HepG2 (cell line): ENCODE results near the gene ZNF322. TPM values are rescaled to one million over a fixed set of nuclear protein-coding genes. Genes with fewer than 3 reads are reported as not detected.
A peak's percentile ranks its signal among the peaks of the same experiment; 100 is the strongest.

Experiments
- ASH2L ChIP-seq: fragments of 300-600, 200-600 bp; sonication (generic); IDR thresholded peaks from 2 replicates; pipeline ENCODE4 v1.7.0; 2017; ENCODE audit warnings: low read depth, mild to moderate bottlenecking, moderate library complexity, mixed read lengths, low read length; ENCODE audit not compliant: insufficient read length
- FLYWCH1 ChIP-seq: sonication (generic); formaldehyde crosslinking; IDR thresholded peaks from 2 replicates; pipeline ENCODE4 v1.8.1; 2023; ENCODE audit warnings: mild to moderate bottlenecking, missing genetic modification reagents
- HMGXB3 ChIP-seq: sonication (generic); formaldehyde crosslinking; IDR thresholded peaks from 2 replicates; pipeline ENCODE4 v1.4.0; 2020; ENCODE audit warnings: missing genetic modification reagents, borderline replicate concordance
- HOMEZ ChIP-seq: IDR thresholded peaks from 2 replicates; pipeline ENCODE4 v1.6.1; 2016; ENCODE audit warnings: low read depth
- MAZ ChIP-seq, 2 experiments: sonication (generic) in 1 of 2; formaldehyde crosslinking in 1 of 2; IDR thresholded peaks; 2 replicates each; pipeline versions ENCODE4 v1.5.0 to v1.6.1; 2012 to 2020; ENCODE audit warnings: low read depth in 2 of 2, mild to moderate bottlenecking in 2 of 2, borderline replicate concordance in 1 of 2, improper control_type of control experiment in 1 of 2, low read length in 1 of 2, missing genetic modification reagents in 1 of 2, moderate library complexity in 1 of 2
- MED1 ChIP-seq: sonication (generic); formaldehyde crosslinking; IDR thresholded peaks from 2 replicates; pipeline ENCODE4 v1.4.0; 2020; ENCODE audit warnings: missing genetic modification reagents
- PAF1 ChIP-seq: IDR thresholded peaks from 2 replicates; pipeline ENCODE4 v1.6.1; 2016; ENCODE audit warnings: missing genetic modification reagents, missing compliant biosample characterization
- PLRG1 ChIP-seq: fragments of 450-650 bp; conservative IDR thresholded peaks from 2 replicates; pipeline ENCODE4 v1.6.1; 2016
- SCMH1 ChIP-seq: sonication (generic); formaldehyde crosslinking; IDR thresholded peaks from 2 replicates; pipeline ENCODE4 v1.9.0; 2021; ENCODE audit warnings: missing genetic modification reagents, mild to moderate bottlenecking, borderline replicate concordance
- SP4 ChIP-seq: sonication (generic); formaldehyde crosslinking; IDR thresholded peaks from 2 replicates; pipeline ENCODE4 v1.8.1; 2023; ENCODE audit warnings: mild to moderate bottlenecking, missing genetic modification reagents
- THRA ChIP-seq: sonication (generic); formaldehyde crosslinking; IDR thresholded peaks from 2 replicates; pipeline ENCODE4 v1.4.0; 2020; ENCODE audit warnings: missing genetic modification reagents, borderline replicate concordance
- ZBTB34 ChIP-seq: sonication (generic); formaldehyde crosslinking; IDR thresholded peaks from 2 replicates; pipeline ENCODE4 v1.8.0; 2022; ENCODE audit warnings: mild to moderate bottlenecking, missing genetic modification reagents
- ZBTB7B ChIP-seq: sonication (generic); formaldehyde crosslinking; IDR thresholded peaks from 2 replicates; pipeline ENCODE4 v1.4.0; 2020; ENCODE audit warnings: missing genetic modification reagents
- ZNF205 ChIP-seq: IDR thresholded peaks from 2 replicates; pipeline ENCODE4 v1.6.1; 2018; ENCODE audit warnings: missing biosample characterization, missing genetic modification reagents
- ZNF775 ChIP-seq: sonication (generic); formaldehyde crosslinking; IDR thresholded peaks from 2 replicates; pipeline ENCODE4 v1.4.0; 2020; ENCODE audit warnings: missing genetic modification reagents, mild to moderate bottlenecking, moderate library complexity, borderline replicate concordance
- ZNF850 ChIP-seq: sonication (generic); formaldehyde crosslinking; conservative IDR thresholded peaks from 2 replicates; pipeline ENCODE4 v1.9.0; 2021; ENCODE audit warnings: mild to moderate bottlenecking, missing genetic modification reagents
- polyA plus RNA-seq, 8 experiments: library from polyadenylated mRNA; depleted of rRNA in 3 of 8; stranded (reverse) in 7 of 8; unstranded in 1 of 8; fragments of >200 nt; fragmentation: Illumina TruSeq in 4 of 8; extraction: Trizol in 4 of 8; gene quantifications; 2 replicates each; pipeline versions ENCODE4 v1.2.1 to v1.2.3, GENCODE V29; 2011 to 2016; ENCODE audit warnings: low read depth in 4 of 8, missing spikeins in 1 of 8, mixed read lengths in 1 of 8; ENCODE audit not compliant: insufficient read depth in 1 of 8
- total RNA-seq, 5 experiments: library from RNA; depleted of rRNA; stranded (reverse); fragments of >200 nt; fragmentation: Illumina TruSeq; extraction: Trizol; gene quantifications; 2 replicates each; pipeline ENCODE4 v1.2.3, GENCODE V29; 2016; ENCODE audit warnings: low read depth in 1 of 5
- TF ChIP-seq, protein P1 (sequence below): sonication (generic); formaldehyde crosslinking; IDR thresholded peaks from 2 replicates; pipeline ENCODE4 v1.9.0; 2021; ENCODE audit warnings: missing genetic modification reagents, mild to moderate bottlenecking, borderline replicate concordance

ZNF322 gene
- total and polyA plus RNA-seq, 2 of the 13 experiments (the other 11 are each of a cell fraction or from before 2014, with no cell fraction given), result 8.3 to 22.8 TPM

GRCh38 chr6:26659042-26659999, at the start of gene ZNF322 (continued):
- TF ChIP-seq HMGXB3 (no peak), PAF1 (no peak), MAZ (IDR thresholded peaks at IDR 0.05; ENCODE audit: borderline replicate concordance, low read depth, low read length) (peak; percentile 64; the same call in 1 of the 2 replicates), MAZ (CRISPR knock-in tag; IDR thresholded peaks at IDR 0.05; ENCODE audit: low read depth) (peak; percentile 35; the same call in 1 of the 2 replicates), ZBTB7B (CRISPR knock-in tag) (peak; percentile 50), PLRG1 (no peak), FLYWCH1 (CRISPR knock-in tag) (no peak), MED1 (CRISPR knock-in tag) (peak; percentile 52; the same call in 1 of the 2 replicates), SCMH1 (CRISPR knock-in tag) (no peak), ZBTB34 (CRISPR knock-in tag) (no peak), SP4 (CRISPR knock-in tag) (peak; percentile 71), ZNF205 (0 out of 2 replicates have a peak, but pooled peaks have one; percentile 49), ZNF850 (CRISPR knock-in tag) (peak; percentile 60; the same call in 1 of the 2 replicates), THRA (CRISPR knock-in tag) (peak; percentile 6; the same call in 1 of the 2 replicates), HOMEZ (no peak; the same call in 1 of the 2 replicates), ASH2L (peak; percentile 95), ZNF775 (no peak)
- TF ChIP-seq, protein P1, sequence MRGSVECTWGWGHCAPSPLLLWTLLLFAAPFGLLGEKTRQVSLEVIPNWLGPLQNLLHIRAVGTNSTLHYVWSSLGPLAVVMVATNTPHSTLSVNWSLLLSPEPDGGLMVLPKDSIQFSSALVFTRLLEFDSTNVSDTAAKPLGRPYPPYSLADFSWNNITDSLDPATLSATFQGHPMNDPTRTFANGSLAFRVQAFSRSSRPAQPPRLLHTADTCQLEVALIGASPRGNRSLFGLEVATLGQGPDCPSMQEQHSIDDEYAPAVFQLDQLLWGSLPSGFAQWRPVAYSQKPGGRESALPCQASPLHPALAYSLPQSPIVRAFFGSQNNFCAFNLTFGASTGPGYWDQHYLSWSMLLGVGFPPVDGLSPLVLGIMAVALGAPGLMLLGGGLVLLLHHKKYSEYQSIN (CRISPR knock-in tag), result no peak
